ENCODE data around the gene IL2RG. TPM values are rescaled to one million over a fixed set of nuclear protein-coding genes. Genes with fewer than 3 reads are reported as not detected.
A peak's percentile ranks its signal among the peaks of the same experiment; 100 is the strongest.

Gene IL2RG
- total RNA-seq, 1 donor from 2014 or later: 33.1 TPM

DNA sequence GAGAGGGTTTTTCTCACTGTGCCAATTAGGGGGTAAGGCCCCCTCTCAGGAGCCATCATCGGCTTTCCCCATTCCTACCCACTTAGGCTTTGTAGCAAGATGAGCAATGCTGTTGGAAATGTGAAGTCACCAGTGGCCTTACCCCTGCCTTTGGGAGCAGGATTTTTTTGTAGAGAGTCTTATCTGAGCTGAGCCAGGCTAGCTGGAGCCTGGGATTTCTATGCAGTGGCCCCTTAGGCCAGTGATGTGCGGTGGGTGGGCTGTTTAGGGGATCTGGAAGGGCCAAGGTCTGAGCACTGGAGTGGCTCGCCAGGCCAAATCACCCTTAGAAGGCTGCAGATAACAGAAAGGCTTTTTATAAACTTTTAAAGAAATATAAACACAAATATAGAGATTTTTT is 9.1 kb downstream of the IL2RG start:
- no peak for ATAC-seq
- H3K4me1 ChIP-seq: peaks cover 10% of the 10 kb centered on the region
- TF ChIP-seq, protein P1, sequence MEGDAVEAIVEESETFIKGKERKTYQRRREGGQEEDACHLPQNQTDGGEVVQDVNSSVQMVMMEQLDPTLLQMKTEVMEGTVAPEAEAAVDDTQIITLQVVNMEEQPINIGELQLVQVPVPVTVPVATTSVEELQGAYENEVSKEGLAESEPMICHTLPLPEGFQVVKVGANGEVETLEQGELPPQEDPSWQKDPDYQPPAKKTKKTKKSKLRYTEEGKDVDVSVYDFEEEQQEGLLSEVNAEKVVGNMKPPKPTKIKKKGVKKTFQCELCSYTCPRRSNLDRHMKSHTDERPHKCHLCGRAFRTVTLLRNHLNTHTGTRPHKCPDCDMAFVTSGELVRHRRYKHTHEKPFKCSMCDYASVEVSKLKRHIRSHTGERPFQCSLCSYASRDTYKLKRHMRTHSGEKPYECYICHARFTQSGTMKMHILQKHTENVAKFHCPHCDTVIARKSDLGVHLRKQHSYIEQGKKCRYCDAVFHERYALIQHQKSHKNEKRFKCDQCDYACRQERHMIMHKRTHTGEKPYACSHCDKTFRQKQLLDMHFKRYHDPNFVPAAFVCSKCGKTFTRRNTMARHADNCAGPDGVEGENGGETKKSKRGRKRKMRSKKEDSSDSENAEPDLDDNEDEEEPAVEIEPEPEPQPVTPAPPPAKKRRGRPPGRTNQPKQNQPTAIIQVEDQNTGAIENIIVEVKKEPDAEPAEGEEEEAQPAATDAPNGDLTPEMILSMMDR (IDR thresholded peaks at IDR 0.05): no peak
- no peaks in the 10 kb centered on the region for H3K9me3 ChIP-seq
- H3K36me3 ChIP-seq: no peaks in the 10 kb centered on the region
- no peak overlapping the region for H3K4me3 ChIP-seq
- intact Hi-C loops (cut with DNase I): no loop called here
- DNase-seq: no peak
- H3K27me3 ChIP-seq (ENCODE audit: low read depth): no peaks in the 10 kb centered on the region
- no peak overlapping the region for H3K27ac ChIP-seq

DNA sequence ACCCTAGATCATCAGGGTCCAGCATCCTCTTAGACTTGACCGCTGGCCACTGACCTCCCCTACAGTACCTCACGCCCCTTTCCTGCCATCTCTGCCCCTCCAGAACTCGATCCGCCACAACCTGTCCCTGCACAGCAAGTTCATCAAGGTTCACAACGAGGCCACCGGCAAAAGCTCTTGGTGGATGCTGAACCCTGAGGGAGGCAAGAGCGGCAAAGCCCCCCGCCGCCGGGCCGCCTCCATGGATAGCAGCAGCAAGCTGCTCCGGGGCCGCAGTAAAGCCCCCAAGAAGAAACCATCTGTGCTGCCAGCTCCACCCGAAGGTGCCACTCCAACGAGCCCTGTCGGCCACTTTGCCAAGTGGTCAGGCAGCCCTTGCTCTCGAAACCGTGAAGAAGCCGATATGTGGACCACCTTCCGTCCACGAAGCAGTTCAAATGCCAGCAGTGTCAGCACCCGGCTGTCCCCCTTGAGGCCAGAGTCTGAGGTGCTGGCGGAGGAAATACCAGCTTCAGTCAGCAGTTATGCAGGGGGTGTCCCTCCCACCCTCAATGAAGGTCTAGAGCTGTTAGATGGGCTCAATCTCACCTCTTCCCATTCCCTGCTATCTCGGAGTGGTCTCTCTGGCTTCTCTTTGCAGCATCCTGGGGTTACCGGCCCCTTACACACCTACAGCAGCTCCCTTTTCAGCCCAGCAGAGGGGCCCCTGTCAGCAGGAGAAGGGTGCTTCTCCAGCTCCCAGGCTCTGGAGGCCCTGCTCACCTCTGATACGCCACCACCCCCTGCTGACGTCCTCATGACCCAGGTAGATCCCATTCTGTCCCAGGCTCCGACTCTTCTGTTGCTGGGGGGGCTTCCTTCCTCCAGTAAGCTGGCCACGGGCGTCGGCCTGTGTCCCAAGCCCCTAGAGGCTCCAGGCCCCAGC is 10.5 kb downstream of the IL2RG start:
- Histone ChIP-seq H3K36me3 (no peaks in the 10 kb centered on the region), H3K4me1 (peaks cover 10% of the 10 kb centered on the region), H3K27ac (no peak overlapping the region), H3K9me3 (no peaks in the 10 kb centered on the region), H3K27me3 (ENCODE audit: low read depth) (no peaks in the 10 kb centered on the region), H3K4me3 (no peak overlapping the region)
- intact Hi-C loops (cut with DNase I): no loop called here
- ATAC-seq: no peak
- TF ChIP-seq, protein P1 (IDR thresholded peaks at IDR 0.05): no peak
- DNase-seq: no peak

DNA sequence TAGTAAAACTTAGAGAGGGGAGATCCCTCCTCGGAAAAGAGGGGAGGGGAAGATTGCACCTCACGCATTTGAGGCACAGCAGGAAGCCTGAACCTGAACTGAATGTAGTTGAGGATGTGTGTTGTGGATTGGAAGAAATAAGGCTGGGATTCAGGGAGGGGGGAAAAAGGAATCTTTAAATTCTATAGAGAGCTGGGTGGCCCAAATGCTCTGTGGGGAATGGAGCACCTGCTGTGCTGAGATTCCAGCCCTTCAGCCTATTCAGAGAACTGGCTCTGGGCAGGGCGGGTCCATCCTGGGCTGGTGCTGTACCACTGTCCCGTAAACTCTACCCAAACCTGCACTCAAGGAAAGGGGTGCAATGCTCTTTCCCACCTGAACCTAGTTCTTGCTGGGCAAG is 11.6 kb downstream of the IL2RG start:
- no peak overlapping the region for H3K4me3 ChIP-seq
- H3K4me1 ChIP-seq: peaks cover 10% of the 10 kb centered on the region
- no peaks in the 10 kb centered on the region for H3K27me3 ChIP-seq (ENCODE audit: low read depth)
- ATAC-seq (no peak), DNase-seq (no peak)
- H3K36me3 ChIP-seq: no peaks in the 10 kb centered on the region
- H3K9me3 ChIP-seq: no peaks in the 10 kb centered on the region
- intact Hi-C loops (cut with DNase I): no loop called here
- no peak overlapping the region for H3K27ac ChIP-seq
- TF ChIP-seq, protein P1 (IDR thresholded peaks at IDR 0.05): no peak

DNA sequence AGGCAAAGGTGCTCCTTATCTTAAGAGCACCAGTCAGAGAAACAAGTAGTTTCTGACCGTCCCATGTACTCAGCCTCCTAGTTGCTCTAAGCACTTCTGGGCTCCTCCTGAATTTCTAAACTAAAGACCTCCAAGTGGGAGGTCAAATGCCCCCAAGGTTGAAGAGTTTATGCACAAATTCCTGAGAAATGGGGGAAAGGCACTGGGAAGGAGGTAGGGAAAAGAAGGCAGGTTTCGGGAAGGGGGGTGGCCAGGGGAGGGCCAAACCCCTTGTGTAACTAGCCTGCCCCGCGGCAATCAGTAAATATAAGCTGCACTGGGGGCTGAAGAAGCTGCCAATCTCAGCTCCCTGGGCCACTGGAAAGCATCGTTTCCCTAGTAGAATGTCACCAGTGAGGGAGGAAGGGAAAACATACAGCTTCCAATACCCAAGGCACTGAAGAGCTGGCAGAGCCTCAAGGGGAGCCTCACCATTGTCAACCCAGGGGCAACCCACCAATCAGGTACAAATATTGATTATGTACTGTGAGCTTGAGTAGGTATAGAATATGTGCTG is 12.3 kb downstream of the IL2RG start:
- DNase-seq (no peak), ATAC-seq (no peak)
- TF ChIP-seq, protein P1 (IDR thresholded peaks at IDR 0.05): no peak
- Histone ChIP-seq H3K4me1 (peaks cover 10% of the 10 kb centered on the region), H3K9me3 (no peaks in the 10 kb centered on the region), H3K36me3 (no peaks in the 10 kb centered on the region), H3K27me3 (ENCODE audit: low read depth) (no peaks in the 10 kb centered on the region), H3K4me3 (no peak overlapping the region), H3K27ac (no peak overlapping the region)
- intact Hi-C loops (cut with DNase I): no loop called here

DNA sequence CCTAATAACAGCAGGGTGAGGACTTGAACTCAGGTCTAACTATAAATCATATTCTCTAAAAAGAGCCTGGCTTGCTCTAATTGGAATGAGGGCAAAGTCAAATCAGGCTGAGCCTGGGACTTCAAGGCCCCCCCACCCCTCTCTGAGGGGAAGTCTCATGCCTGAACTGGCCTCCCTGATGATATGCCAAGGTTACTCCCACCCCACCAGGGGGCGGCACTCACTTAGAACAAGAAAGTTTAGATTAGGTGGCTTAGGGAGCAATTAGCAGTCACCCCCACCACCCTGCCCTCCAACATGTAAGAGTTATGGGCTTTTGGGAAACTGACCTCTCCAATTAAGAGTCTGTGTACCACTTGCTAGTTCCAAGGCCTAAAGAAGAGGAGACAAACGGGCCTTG is 13.1 kb downstream of the IL2RG start:
- intact Hi-C loops (cut with DNase I): no loop called here
- Histone ChIP-seq H3K9me3 (no peaks in the 10 kb centered on the region), H3K4me3 (no peak overlapping the region), H3K36me3 (no peaks in the 10 kb centered on the region), H3K27me3 (ENCODE audit: low read depth) (no peaks in the 10 kb centered on the region), H3K27ac (no peak overlapping the region), H3K4me1 (peaks cover 10% of the 10 kb centered on the region)
- TF ChIP-seq, protein P1 (IDR thresholded peaks at IDR 0.05): peak; percentile 55
- DNase-seq (peak; percentile 67), ATAC-seq (peak in 1 of 2 donors; percentile 60)

Data from lower lobe of right lung (tissue), 2 donors.